SU-DHL-6 (cell line): Measurements from ENCODE around the gene AKIRIN1.

Experiments used
- CTCF ChIP-seq: fragments of 200-600 bp; sonication (generic); IDR thresholded peaks from one replicate; pipeline ENCODE4 v1.5.1; 2017; ENCODE audit warnings: antibody characterized with exemption, mild to moderate bottlenecking, low read length, moderate library complexity; ENCODE audit not compliant: insufficient read depth, poor library complexity, severe bottlenecking
- EZH2phosphoT487 ChIP-seq: fragments of 200-600 bp; sonication (generic), shearing (Covaris generic); conservative IDR thresholded peaks from 2 replicates; pipeline ENCODE4 v1.6.1; 2018; ENCODE audit warnings: mild to moderate bottlenecking, antibody characterized with exemption, low read length, moderate library complexity, mixed read lengths

GRCh38 chr1:39047374-39048229 lies 56.5 kb downstream of the AKIRIN1 start:
- no peak for TF ChIP-seq CTCF
- no peak for TF ChIP-seq EZH2phosphoT487
